ENCODE data around the gene APMAP.
"Not testable (repeated sequence)": the region's sequence is repeated elsewhere in the genome, so short reads cannot be mapped to it uniquely, and the experiment has no call there.

Gene APMAP

GRCh38 chr20:25005661-25006060, 13.1 kb upstream of the APMAP start:
- DNase-seq = no peak

GRCh38 chr20:25005220-25005619, 12.7 kb upstream of the APMAP start:
- DNase-seq = no peak

DNA sequence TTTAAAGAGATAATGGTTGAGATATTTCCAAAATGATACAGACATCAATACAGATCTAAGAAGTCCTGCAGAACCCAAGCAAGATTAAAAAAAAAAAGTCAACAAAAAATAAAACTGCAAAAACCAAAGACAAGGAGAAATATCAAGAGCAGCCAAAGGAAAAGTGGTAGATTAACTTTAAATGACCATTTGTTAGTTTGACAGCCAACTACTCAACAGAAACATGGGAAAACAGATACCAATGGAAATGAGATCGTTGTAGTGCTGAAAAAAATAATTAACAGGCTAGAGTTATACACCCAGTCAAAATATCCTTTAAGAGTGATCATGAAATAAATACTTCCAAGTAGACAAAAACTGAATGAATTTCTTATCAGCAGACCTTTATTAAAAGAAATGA, 10.5 kb upstream of the APMAP start:
- no peak for DNase-seq

- not testable (repeated sequence) for DNase-seq
These were observed 8.8 kb upstream of the APMAP start for GRCh38 chr20:25001323-25001722.

GRCh38 chr20:25000268-25000801, 7.8 kb upstream of the APMAP start:
- DNase-seq = no peak

DNA sequence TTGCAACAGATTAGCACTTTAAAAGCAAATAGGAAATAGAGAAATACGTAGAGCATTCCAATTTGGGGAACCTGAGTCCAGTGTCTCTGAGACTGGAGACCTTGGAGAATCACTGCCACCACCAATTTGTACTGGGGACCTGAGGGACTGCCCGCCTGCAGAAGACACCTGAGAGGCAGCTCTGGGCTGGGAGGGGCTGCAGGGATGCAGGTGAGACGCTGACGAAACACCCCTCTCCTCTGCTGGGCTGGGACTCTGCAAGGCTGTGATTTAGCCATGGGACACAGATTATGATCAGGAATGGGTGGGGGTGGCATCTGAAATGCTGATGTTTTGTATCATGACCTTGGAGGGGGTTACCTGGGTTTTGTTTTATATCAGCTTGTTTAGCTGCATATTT, 7.0 kb upstream of the APMAP start:
- no peak for DNase-seq

DNA sequence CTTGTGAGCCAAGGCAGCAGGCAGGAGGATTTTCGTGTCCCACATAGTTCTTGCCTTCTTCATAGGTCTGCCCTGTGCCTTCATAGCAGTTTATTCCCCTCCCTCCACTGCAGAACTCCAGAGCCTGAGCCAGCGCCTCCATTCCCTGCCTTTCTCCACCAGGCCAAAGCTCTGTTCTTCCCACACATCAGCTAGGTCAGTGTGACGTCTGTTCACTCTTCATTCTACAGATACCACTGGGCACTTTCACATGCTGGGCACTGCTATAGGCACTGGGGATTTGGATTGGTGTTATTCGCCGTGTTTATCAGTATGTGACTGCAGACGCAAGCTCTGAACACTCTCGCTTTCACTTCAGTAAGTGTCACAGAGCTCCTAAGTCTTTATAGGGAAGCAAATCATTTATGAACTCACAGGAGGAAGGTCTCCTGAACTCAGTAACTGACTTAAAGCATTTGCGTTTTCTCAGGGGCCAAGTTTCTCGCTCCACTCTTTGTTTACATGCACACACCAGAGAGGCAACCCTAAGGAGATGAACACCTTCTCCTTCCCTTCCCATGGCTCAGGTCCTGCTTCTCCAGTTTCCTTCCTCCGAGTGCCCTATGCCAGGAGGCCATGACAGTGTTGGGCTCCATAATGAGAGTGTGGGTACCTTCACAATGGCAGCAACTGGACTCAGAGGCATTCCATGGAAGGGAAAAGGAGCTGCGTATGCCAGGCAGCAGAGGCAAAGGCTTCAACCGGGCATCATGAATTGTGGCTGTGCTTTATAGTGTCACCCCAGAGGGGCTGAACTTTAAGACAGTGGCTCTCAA, 6.3 kb upstream of the APMAP start:
- DNase-seq = no peak

DNA sequence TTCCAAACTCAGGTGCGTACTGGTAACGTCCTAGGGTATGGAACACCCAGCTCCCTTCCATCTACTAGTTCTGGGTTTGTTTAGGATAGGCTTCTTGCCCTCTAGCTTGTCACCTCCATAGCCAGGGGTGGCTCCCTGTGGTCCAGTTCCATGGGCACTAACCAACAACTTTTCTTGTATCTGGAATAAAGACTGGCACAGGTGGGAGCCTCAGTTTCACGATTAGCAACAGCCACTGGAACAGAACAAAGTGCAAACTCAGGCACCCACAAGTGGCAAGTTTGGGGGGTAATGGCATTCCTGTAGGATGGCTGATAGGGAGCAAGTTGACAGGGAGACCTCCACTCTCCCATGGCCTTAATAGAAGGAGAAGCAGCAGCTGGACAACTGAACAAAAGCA, 5.6 kb upstream of the APMAP start:
- no peak for DNase-seq

GRCh38 chr20:24996449-24997377, 4.2 kb upstream of the APMAP start:
- no peak for DNase-seq

DNA sequence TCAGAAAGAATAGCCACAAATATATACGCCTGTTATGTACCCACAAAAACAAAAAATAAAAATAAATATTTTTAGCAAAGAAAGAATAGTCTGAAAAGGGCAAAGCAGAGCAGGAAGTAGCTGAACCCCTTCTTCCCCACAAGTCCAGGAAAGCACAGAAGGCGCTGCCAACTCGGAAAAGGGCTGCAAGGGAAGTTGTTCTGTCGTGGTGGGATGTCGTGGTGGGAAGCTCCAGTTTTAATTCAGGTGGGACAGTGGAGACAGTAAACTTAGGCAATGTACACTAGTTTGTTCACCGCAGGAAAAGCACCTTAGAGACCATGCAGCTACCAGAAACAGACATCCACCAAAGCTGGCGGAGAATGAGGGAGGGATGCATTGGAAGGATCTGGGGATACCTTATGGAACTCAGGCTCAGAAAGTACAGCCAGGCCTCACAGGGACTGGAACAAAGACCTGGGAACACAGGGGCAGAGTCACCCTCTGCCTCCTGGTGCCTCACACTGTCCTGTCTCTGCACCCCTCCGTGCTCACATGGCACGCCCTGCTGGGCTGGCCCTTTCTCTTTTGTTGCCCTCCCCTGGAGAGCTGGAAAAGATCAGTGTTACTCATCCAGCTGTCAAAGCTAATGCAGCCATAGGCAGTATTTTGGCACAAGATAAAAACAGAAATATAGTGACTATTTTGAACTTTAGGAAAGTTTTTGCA, 3.3 kb upstream of the APMAP start:
- DNase-seq = no peak

DNA sequence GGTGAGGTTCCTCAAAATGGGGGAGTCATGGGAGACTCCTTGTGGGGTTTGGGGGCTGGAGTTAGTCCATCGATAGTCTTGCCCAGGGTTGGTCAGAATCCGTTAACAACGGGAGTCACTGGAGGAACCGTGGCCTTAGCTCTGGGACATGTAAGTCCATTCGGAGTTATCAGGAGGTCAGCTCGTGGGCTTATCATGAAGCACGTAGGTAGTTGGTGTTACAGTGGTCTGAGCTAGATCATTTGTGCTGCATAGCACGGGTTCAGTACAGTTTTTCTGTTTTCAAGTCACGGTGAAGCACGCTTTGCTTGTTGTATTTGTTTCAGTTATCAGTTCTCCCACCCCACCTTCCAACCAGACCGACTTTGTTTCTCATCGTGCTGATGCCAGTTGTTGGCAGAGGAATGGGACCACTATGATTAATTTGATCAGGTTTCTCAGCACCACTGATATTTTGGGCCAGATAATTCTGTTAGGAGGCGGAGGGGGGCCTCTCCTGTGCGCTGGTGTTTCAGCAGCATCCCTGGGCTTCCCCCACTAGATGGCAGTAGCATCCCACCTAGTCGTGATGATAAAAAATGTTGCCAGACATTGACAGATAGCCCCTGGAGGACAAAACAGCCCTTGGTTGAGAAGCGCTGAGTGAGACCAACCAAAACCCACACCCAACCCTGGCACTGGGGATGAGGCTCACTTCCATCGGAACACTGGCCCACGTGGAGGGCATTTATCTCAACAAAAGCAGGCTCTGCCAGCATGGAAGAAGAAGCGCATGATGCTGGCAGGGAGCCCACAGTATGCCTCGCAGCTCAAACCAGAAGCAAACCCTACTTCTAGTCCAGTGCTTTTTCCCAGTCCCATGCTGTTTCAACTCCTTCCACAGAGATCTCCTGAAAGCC, 2.2 kb upstream of the APMAP start:
- DNase-seq = peak; percentile 65

DNA sequence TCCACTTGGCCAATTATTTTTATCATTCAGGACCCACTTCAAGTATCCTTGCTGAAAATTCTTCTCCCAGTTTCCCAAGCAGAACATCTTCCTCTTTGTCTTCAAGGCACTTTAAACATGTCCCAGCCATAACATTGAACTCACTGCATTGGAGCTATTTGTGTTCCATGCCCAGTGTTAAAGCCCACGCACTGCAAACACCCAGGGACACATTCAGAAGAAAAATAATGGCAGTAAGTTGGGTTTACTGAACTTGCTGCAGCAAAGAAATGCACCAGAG, 1.6 kb upstream of the APMAP start:
- DNase-seq = no peak

DNA sequence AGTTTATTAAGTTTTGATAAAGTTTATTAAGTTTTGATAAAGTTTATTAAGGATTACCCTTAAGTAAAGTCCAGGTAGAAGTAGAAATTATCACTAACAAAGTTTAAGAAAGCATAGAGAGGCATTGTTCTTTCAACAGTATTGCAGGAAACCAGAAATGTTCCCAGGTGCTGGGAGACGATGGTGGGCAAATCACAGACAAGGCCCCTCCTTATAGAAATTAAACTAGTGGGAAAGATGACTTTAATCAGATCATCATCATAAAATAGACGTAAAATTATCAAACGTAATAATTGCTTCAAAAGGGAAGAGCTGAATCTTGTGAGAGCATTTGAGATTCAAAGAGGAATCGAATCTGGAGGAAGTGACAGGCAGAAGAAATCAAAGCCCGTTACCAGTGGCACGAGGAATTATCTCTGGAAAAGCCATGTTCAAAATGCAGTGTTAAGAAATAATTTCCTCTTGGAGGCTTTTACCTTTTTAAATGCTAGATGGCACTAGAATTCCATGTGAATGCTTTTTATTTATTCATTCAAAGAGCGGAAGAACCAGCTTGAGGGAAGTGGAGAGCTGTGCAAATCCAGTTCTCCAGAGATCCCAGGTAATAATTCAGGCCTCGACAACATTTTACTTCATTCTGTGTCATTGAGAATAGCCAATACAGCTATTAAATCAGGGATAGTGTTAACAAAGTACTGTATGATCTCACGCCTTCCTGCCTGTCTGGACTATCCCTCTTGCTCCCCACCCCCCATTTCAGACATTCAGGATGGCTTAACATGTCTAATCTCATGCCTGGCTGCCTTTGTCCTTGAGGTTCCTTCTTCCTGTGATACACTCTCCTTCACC, 1.0 kb upstream of the APMAP start:
- peak; percentile 33 for DNase-seq

DNA sequence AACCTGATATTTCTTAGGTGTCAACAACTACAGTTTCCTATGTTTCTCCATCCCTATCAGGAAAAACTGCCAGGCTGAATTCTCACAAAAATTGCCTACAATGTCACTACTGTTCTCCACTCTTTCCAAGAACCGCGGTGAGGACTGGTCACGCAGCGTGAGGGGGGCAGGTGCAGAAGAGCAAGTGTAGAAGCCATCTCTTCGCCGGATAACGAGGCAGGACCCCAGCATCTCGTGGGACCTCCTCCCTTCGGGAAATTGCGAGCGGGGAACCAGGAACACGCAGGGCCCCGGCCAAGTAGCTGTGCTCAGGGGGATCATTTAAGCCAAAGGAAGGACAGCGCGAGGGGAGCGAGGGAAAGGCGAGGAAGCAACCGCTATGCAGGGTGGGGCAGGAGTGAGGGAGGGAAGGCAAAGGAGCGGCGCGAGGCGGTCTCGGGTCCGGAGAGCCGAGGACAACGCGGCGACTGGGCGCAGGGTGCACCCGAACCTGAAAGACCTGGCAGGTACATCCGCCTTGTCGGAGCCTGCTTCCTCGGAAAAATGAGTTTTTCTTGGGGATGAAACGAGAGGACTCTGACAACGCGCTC, 559 bp downstream of the APMAP start:
- peak; percentile 10 for DNase-seq

GRCh38 chr20:24990810-24991252, 1.7 kb downstream of the APMAP start:
- no peak for DNase-seq

DNA sequence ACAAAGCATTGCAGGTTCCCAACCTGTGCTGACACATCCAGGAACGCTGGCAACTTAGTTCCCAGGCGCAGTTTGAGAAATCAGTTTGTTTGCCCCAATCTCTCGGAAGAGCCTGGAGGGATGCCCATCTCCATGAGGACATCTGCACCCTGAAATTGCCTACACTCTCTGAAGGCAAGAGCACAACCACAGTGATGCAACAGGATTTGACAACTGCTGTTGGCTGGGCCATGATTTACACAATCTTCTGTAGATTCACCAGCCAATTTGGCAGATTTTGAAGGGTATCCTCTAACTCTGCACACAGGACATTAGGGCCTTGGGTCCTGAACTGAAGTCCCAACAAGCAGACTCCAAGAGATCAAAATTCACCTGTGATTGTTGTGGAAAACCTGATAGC, 3.4 kb downstream of the APMAP start:
- DNase-seq = no peak

DNA sequence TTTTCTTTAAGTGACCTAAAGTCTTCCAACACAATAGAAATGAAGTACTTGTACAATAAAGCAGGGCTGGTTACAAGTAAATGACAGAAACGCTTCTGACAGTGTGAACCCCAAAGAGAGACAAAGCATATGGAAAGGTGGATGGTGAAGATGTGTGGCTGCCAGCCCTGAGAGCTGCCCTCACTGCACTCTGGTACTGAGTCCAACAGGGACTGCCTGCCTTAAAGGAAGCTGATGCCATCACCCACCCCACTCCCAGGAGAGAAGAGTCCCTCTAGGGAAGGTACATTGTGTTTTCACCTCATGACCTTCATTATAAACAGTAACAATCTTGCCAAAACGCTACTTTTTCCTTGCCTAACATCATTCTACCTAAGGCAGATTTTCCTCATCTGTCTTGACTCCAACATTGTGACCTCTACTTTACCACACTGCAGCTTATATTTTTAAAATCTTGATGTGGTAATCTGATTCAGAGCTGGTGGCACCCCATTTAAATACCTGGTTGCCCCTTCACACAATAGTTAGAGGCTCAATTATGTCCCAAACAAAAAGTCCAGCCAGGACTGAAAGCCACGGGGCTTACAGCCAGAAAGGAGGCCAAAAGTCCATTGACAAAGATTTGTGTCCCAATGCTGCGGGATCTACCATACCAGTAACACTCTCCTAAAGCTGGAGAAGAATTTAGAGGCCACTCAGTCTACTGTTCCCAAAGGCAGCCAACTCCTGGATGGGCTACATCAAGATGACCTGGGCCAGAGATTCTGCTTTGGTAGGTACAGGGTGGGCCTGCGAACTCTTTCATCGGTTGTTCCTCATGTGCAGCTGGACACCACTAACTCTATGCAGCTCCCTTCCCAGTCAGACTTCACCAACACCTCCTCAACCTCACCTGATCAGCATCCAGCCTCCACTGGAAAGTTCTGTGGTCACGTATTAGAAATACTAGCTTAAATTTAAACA, 4.4 kb downstream of the APMAP start:
- no peak for DNase-seq

- no peak for DNase-seq
These were observed 5.3 kb downstream of the APMAP start for GRCh38 chr20:24987244-24987643.

GRCh38 chr20:24986436-24987015, 6.0 kb downstream of the APMAP start:
- DNase-seq = no peak

Data from inflammatory macrophage treated with lipopolysaccharide for 4 hours (primary cell).